Gastrocnemius medialis (tissue), 4 donors: ENCODE measurements around the gene COX10. TPM values are rescaled to one million over a fixed set of nuclear protein-coding genes. Genes with fewer than 3 reads are reported as not detected.

ENCODE experiments used
- ATAC-seq, 2 donors: fragments of 150-250 bp; one replicate each; pipeline ENCODE4 v1.9.1; 2016
- DNase-seq, 2 donors: peaks; one replicate each; pipeline ENCODE4 v3.0.0-alpha.2; 2019
- H3K27ac ChIP-seq, 4 donors: fragments of 200-600 bp; sonication (generic); 1 replicate in 1 of 4; 2 replicates in 3 of 4; pipeline ENCODE4 v1.5.1; 2016 to 2018; ENCODE audit warnings: mild to moderate bottlenecking in 2 of 4, moderate library complexity in 1 of 4
- H3K27me3 ChIP-seq, 3 donors: fragments of 200-600 bp; sonication (generic) in 2 of 3; 1 replicate in 1 of 3; 2 replicates in 2 of 3; pipeline versions ENCODE4 v1.5.1 to v1.6.0; 2016 to 2019; ENCODE audit warnings: mild to moderate bottlenecking in 1 of 3, moderate library complexity in 1 of 3
- H3K36me3 ChIP-seq, 2 donors: fragments of 200-600 bp; sonication (generic) in 1 of 2; one replicate each; pipeline ENCODE4 v1.5.1; 2017 to 2018
- H3K4me1 ChIP-seq, 2 donors: fragments of 200-600 bp; sonication (generic) in 1 of 2; one replicate each; pipeline ENCODE4 v1.5.1; 2016 to 2017; ENCODE audit warnings: mild to moderate bottlenecking in 2 of 2
- H3K4me3 ChIP-seq, 4 donors: fragments of 200-600 bp; sonication (generic) in 3 of 4; 1 replicate in 1 of 4; 2 replicates in 3 of 4; pipeline ENCODE4 v1.5.1; 2016 to 2019; ENCODE audit warnings: mild to moderate bottlenecking in 2 of 4
- H3K9me3 ChIP-seq, 3 donors: fragments of 200-600 bp; sonication (generic) in 2 of 3; 1 replicate in 1 of 3; 2 replicates in 2 of 3; pipeline ENCODE4 v1.5.1; 2016 to 2019
- CTCF ChIP-seq, 5 experiments: fragments of 450-650 bp in 3 of 5; fragments of 200-600 bp in 2 of 5; sonication (generic) in 2 of 5; IDR thresholded peaks in 4 of 5; conservative IDR thresholded peaks in 1 of 5; 1 replicate in 4 of 5; 2 replicates in 1 of 5; pipeline ENCODE4 v1.5.1; 2016 to 2019; ENCODE audit warnings: antibody characterized with exemption in 5 of 5, mild to moderate bottlenecking in 3 of 5, moderate library complexity in 3 of 5
- POLR2A ChIP-seq, 2 donors: fragments of 450-650 bp; IDR thresholded peaks; one replicate each; pipeline ENCODE4 v1.6.1; 2017; ENCODE audit warnings: antibody characterized with exemption in 2 of 2, mild to moderate bottlenecking in 2 of 2, moderate library complexity in 2 of 2
- in situ Hi-C, 4 donors: fragments of 200-750 bp; cut with MboI; loops; one replicate each; pipeline versions ENCODE4 v1.15.0 to v1.8.0; 2017; ENCODE audit warnings: low sequenced_read_pairs in 4 of 4
- intact Hi-C: fragments of 100-400 bp; cut with DNase I; formaldehyde crosslinking; loops from one replicate; pipeline ENCODE4 v1.15.1; 2023; ENCODE audit warnings: low total_unique reads
- total RNA-seq, 4 donors: library from RNA; depleted of rRNA; stranded (reverse); fragments of >200 nt; gene quantifications; one replicate each; pipeline versions ENCODE4 v1.1.0 to v1.2.3, GENCODE V29; 2016

The COX10 gene
- total RNA-seq, 4 donors from 2014 or later: 70.6 to 123 (median 87.3) TPM

- intact Hi-C loops: no loop called here
- DNase-seq (no peak), ATAC-seq (no peak)
- Histone ChIP-seq H3K4me3 (no peak overlapping the region), H3K27me3 (no peaks in the 10 kb centered on the region), H3K4me1 (peaks cover 2 to 7% of the 10 kb centered on the region in 2 donors), H3K27ac (no peak overlapping the region), H3K36me3 (no peaks in the 10 kb centered on the region), H3K9me3 (no peaks in the 10 kb centered on the region)
- in situ Hi-C loops: no loop called here
- TF ChIP-seq POLR2A (IDR thresholded peaks at IDR 0.05): no peak
- TF ChIP-seq CTCF (IDR thresholded peaks at IDR 0.05 in 4 of 5, conservative IDR thresholded peaks at IDR 0.05 in 1 of 5): no peak
These were observed 128.3 kb downstream of the COX10 start for GRCh38 chr17:14197586-14197985.

- intact Hi-C loops (no loop called here), in situ Hi-C loops (no loop called here)
- Histone ChIP-seq H3K4me3 (no peak overlapping the region), H3K27ac (no peak overlapping the region), H3K27me3 (no peaks in the 10 kb centered on the region), H3K9me3 (no peaks in the 10 kb centered on the region), H3K4me1 (peaks cover 6 to 11% of the 10 kb centered on the region in 2 donors), H3K36me3 (no peaks in the 10 kb centered on the region)
- DNase-seq: no peak
- ATAC-seq: no peak
- no peak for TF ChIP-seq CTCF (IDR thresholded peaks at IDR 0.05 in 4 of 5, conservative IDR thresholded peaks at IDR 0.05 in 1 of 5)
These were observed 128.7 kb downstream of the COX10 start for GRCh38 chr17:14198013-14198412.

GRCh38 chr17:14198575-14198974 lies 129.3 kb downstream of the COX10 start:
- H3K4me1 ChIP-seq: peaks cover 11 to 12% of the 10 kb centered on the region in 2 donors
- no peak overlapping the region for H3K27ac ChIP-seq
- no peaks in the 10 kb centered on the region for H3K36me3 ChIP-seq
- no peaks in the 10 kb centered on the region for H3K27me3 ChIP-seq
- intact Hi-C loops: no loop called here
- no peak for TF ChIP-seq POLR2A (IDR thresholded peaks at IDR 0.05)
- no peak for TF ChIP-seq CTCF (IDR thresholded peaks at IDR 0.05 in 4 of 5, conservative IDR thresholded peaks at IDR 0.05 in 1 of 5)
- in situ Hi-C loops: no loop called here
- no peak for DNase-seq
- no peak overlapping the region for H3K4me3 ChIP-seq
- ATAC-seq: no peak
- H3K9me3 ChIP-seq: no peaks in the 10 kb centered on the region

- H3K4me3 ChIP-seq: no peak overlapping the region
- in situ Hi-C loops: no loop called here
- ATAC-seq: no peak
These were observed 130.3 kb downstream of the COX10 start for GRCh38 chr17:14199601-14200000.

More at GRCh38 chr17:14199601-14200000, 130.3 kb downstream of the COX10 start:
- Histone ChIP-seq H3K9me3 (no peaks in the 10 kb centered on the region), H3K4me1 (peaks cover 11 to 14% of the 10 kb centered on the region in 2 donors), H3K27ac (no peak overlapping the region), H3K36me3 (no peaks in the 10 kb centered on the region), H3K27me3 (no peaks in the 10 kb centered on the region)
- intact Hi-C loops: no loop called here
- no peak for DNase-seq
- no peak for TF ChIP-seq CTCF (IDR thresholded peaks at IDR 0.05 in 4 of 5, conservative IDR thresholded peaks at IDR 0.05 in 1 of 5)
- TF ChIP-seq POLR2A (IDR thresholded peaks at IDR 0.05): no peak
